Lung (tissue), 12 donors: ENCODE data around the gene IQCK. TPM values are rescaled to one million over a fixed set of nuclear protein-coding genes. Genes with fewer than 3 reads are reported as not detected.

ENCODE experiments used
- ATAC-seq: fragments of 200-7000 bp; cut with Tn5 transposase; one replicate; pipeline ENCODE4 v1.9.1; 2020; ENCODE audit warnings: moderate number of reproducible peaks; ENCODE audit not compliant: insufficient read depth, low FRiP score
- DNase-seq, 3 donors: peaks; one replicate each; pipeline ENCODE4 v3.0.0-alpha.2; 2013 to 2017
- H3K27ac ChIP-seq, 2 donors: one replicate each; pipeline ENCODE4 v1.5.1; 2013; ENCODE audit warnings: mild to moderate bottlenecking in 2 of 2, moderate library complexity in 2 of 2, control low read depth in 1 of 2, inconsistent platforms in 1 of 2, low read depth in 1 of 2, low read length in 1 of 2
- H3K27me3 ChIP-seq, 3 donors: one replicate each; pipeline ENCODE4 v1.5.1; 2013; ENCODE audit warnings: low read length in 2 of 3; ENCODE audit not compliant: control insufficient read depth in 3 of 3, insufficient read depth in 3 of 3
- H3K36me3 ChIP-seq, 4 donors: one replicate each; pipeline ENCODE4 v1.5.1; 2013; ENCODE audit warnings: low read length in 4 of 4, mild to moderate bottlenecking in 1 of 4, moderate library complexity in 1 of 4; ENCODE audit not compliant: control insufficient read depth in 4 of 4, insufficient read depth in 4 of 4
- H3K4me1 ChIP-seq, 5 donors: one replicate each; pipeline ENCODE4 v1.5.1; 2013; ENCODE audit warnings: low read length in 5 of 5, mild to moderate bottlenecking in 2 of 5, moderate library complexity in 1 of 5; ENCODE audit not compliant: control insufficient read depth in 5 of 5, insufficient read depth in 5 of 5
- H3K4me3 ChIP-seq: one replicate; pipeline ENCODE4 v1.5.1; 2013; ENCODE audit warnings: mild to moderate bottlenecking, control low read depth, moderate library complexity
- H3K9ac ChIP-seq, 2 donors: one replicate each; pipeline ENCODE4 v1.5.1; 2013; ENCODE audit warnings: low read length in 2 of 2, control low read depth in 1 of 2; ENCODE audit not compliant: insufficient read depth in 1 of 2
- H3K9me3 ChIP-seq, 4 donors: one replicate each; pipeline ENCODE4 v1.5.1; 2013; ENCODE audit warnings: low read length in 3 of 4, mild to moderate bottlenecking in 1 of 4, moderate library complexity in 1 of 4; ENCODE audit not compliant: control insufficient read depth in 4 of 4, insufficient read depth in 3 of 4
- CTCF ChIP-seq: IDR thresholded peaks from 2 replicates; pipeline ENCODE4 v1.5.1; 2012; ENCODE audit warnings: mild to moderate bottlenecking; ENCODE audit errors: control extremely low read depth, extremely low read depth
- WGBS, 2 donors: extraction: QIAGEN DNeasy Blood & Tissue Kit; methylation state at CpG; one replicate each; pipeline ENCODE4 v1.1.7; 2013; 5-methylcytosine and 5-hydroxymethylcytosine counted together
- polyA plus RNA-seq, 2 donors: library from polyadenylated mRNA; stranded (reverse); fragments of 200-250 nt; gene quantifications; one replicate each; pipeline ENCODE4 v1.2.1, GENCODE V29; 2013
- total RNA-seq, 2 donors: library from RNA; depleted of rRNA in 1 of 2; stranded (reverse); fragments of >200 nt in 1 of 2; gene quantifications; one replicate each; pipeline ENCODE4 v1.2.1, GENCODE V29; 2014 to 2021
- donor health status: control.
- donor health status: control.
- donor health status: Bipolar disorder and iron deficiency.
- donor health status: healthy.
- donor health status: DM: yes; HTN: yes; CAD: no.

IQCK gene
- total and polyA plus RNA-seq, 4 donors: 12.7 to 27.0 (median 20.4) TPM

DNA sequence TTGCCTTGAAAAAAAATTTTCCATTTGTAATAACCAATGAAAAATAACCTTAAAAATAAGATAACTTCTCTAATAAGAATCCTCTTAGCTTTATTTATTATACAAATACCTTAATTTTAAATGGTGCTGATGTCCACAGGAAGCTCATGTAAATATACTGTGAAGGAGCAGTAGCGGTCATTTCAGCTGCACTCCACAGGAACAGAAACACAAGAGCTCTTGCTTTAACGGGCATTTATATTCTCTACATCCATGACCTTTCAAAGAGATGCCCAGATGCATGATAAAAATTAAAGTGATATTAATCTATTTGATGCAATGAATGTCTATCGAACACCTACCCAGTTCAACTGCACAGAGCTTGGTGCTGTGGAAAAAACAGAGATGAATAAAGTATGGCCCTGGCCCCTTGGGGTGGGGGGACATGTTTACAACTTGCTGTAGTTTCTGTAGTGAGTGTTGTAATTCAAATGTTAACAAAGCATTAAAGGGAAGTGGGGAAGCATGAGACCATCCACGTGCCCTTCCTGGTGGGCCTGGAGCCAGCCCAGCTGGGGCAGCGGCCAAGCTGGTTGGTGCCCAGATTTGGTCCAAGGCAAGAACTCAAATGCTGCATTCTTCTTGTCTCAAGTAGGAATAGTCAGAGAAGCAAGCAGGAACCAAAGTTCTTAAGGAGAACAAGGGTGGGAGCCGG is 47.9 kb downstream of the IQCK start:
- Histone ChIP-seq H3K27ac (no peak overlapping the region), H3K36me3 (no peaks in the 10 kb centered on the region), H3K9me3 (peaks cover 0 to 2% (median 0%) of the 10 kb centered on the region in 4 donors), H3K9ac (no peak overlapping the region), H3K27me3 (no peaks in the 10 kb centered on the region), H3K4me3 (no peak overlapping the region), H3K4me1 (peaks cover 0 to 10% (median 0%) of the 10 kb centered on the region in 5 donors)
- 44% methylated on average over 6 of the region's 6 CpGs for WGBS, 2 donors
- TF ChIP-seq CTCF: no peak
- peak; percentile 40 to 74 (median 55) for DNase-seq
- no peak for ATAC-seq

GRCh38 chr16:19766554-19766884 is 48.4 kb downstream of the IQCK start:
- Histone ChIP-seq H3K9me3 (peaks cover 0 to 2% (median 0%) of the 10 kb centered on the region in 4 donors), H3K9ac (no peak overlapping the region), H3K27me3 (no peaks in the 10 kb centered on the region), H3K4me3 (no peak overlapping the region), H3K4me1 (peaks cover 0 to 10% (median under 1%) of the 10 kb centered on the region in 5 donors), H3K36me3 (no peaks in the 10 kb centered on the region), H3K27ac (no peak overlapping the region)
- DNase-seq (no peak), ATAC-seq (no peak)
- no peak for TF ChIP-seq CTCF
- WGBS, 2 donors: 87 to 89% methylated on average over 3 of the region's 3 CpGs

DNA sequence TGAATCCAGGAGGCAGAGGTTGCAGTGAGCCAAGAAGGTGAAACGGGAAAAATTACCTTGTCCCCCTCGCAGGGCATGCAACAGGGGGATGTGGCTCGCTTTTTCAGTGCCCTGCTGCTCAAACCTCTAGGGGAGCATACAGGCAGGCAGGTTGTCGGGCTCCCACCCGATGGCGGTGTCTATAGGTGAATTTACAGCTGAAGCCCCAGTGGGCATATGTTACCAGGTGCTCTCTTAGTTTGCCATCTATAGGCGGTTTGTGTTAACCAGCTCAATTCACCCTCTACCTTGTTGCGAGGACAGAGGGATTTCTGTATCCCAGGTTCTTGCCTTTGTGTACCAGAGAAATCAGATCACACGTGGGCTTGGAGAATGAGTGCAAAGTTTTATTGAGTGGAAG is 48.9 kb downstream of the IQCK start:
- no peak for DNase-seq
- Histone ChIP-seq H3K4me1 (peaks cover 0 to 10% (median 4%) of the 10 kb centered on the region in 5 donors), H3K27ac (no peak overlapping the region), H3K36me3 (no peaks in the 10 kb centered on the region), H3K9me3 (peaks cover 0 to 2% (median 0%) of the 10 kb centered on the region in 4 donors), H3K9ac (no peak overlapping the region), H3K4me3 (no peak overlapping the region), H3K27me3 (no peaks in the 10 kb centered on the region)
- ATAC-seq: no peak
- WGBS, 2 donors: 96 to 97% methylated on average over 9 of the region's 9 CpGs
- no peak for TF ChIP-seq CTCF

GRCh38 chr16:19767497-19767896 is 49.4 kb downstream of the IQCK start:
- WGBS, 2 donors: 85 to 89% methylated on average over 13 of the region's 13 CpGs
- Histone ChIP-seq H3K9ac (no peak overlapping the region), H3K27ac (no peak overlapping the region), H3K4me1 (peaks cover 0 to 10% (median 4%) of the 10 kb centered on the region in 5 donors), H3K9me3 (peaks cover 0 to 2% (median 0%) of the 10 kb centered on the region in 4 donors), H3K27me3 (no peaks in the 10 kb centered on the region), H3K4me3 (no peak overlapping the region), H3K36me3 (no peaks in the 10 kb centered on the region)
- no peak for TF ChIP-seq CTCF
- no peak for DNase-seq
- ATAC-seq: no peak
